Head of caudate nucleus (tissue), 42 donors: Measurements from ENCODE around the gene HPCAL4.

ENCODE experiments used
- DNase-seq, 42 donors: peaks; one replicate each; pipeline versions ENCODE4 v3.0.0 to v3.0.0-alpha.2; 2020 to 2021; ENCODE audit warnings: mixed read lengths in 7 of 42
- intact Hi-C: fragments of 100-400 bp; cut with DNase I; formaldehyde crosslinking; loops from one replicate; pipeline ENCODE4 v1.15.0; 2022

HPCAL4 gene

GRCh38 chr1:39711104-39711965 lies 20.1 kb upstream of the HPCAL4 start:
- DNase-seq = peak in 1 of 42 donors; percentile 31
- intact Hi-C loops = no loop called here

- intact Hi-C loops = no loop called here
- no peak for DNase-seq
Measured at GRCh38 chr1:39707506-39707905, 16.3 kb upstream of the HPCAL4 start.

GRCh38 chr1:39704757-39705156 lies 13.5 kb upstream of the HPCAL4 start:
- intact Hi-C loops = no loop called here
- DNase-seq = no peak

- no peak for DNase-seq
- intact Hi-C loops = no loop called here
Measured at GRCh38 chr1:39701049-39701439, 9.8 kb upstream of the HPCAL4 start.

- intact Hi-C loops = no loop called here
- DNase-seq = no peak
Measured at GRCh38 chr1:39700348-39700747, 9.1 kb upstream of the HPCAL4 start.

- DNase-seq = no peak
- intact Hi-C loops = no loop called here
Measured at GRCh38 chr1:39699419-39699818, 8.2 kb upstream of the HPCAL4 start.

- intact Hi-C loops = no loop called here
- DNase-seq = no peak
Measured at GRCh38 chr1:39698568-39698967, 7.3 kb upstream of the HPCAL4 start.

GRCh38 chr1:39696448-39696847 lies 5.2 kb upstream of the HPCAL4 start:
- intact Hi-C loops = no loop called here
- no peak for DNase-seq

- intact Hi-C loops = no loop called here
- DNase-seq = peak in 1 of 42 donors; percentile 15
Measured at GRCh38 chr1:39695016-39695415, 3.8 kb upstream of the HPCAL4 start.

GRCh38 chr1:39694026-39694425 lies 2.8 kb upstream of the HPCAL4 start:
- intact Hi-C loops = no loop called here
- no peak for DNase-seq

GRCh38 chr1:39692152-39693074 lies 1.2 kb upstream of the HPCAL4 start:
- DNase-seq = peak in 7 of 42 donors; percentile 8 to 47 (median 27)
- intact Hi-C loops = no loop called here

GRCh38 chr1:39690794-39691382 lies 345 bp downstream of the HPCAL4 start:
- intact Hi-C loops = no loop called here
- peak in 1 of 42 donors; percentile 21 for DNase-seq

- intact Hi-C loops = no loop called here
- DNase-seq = no peak
Measured at GRCh38 chr1:39690225-39690624, 1.0 kb downstream of the HPCAL4 start.

- peak in 6 of 42 donors; percentile 5 to 76 (median 33) for DNase-seq
- intact Hi-C loops = no loop called here
Measured at GRCh38 chr1:39689635-39690034, 1.6 kb downstream of the HPCAL4 start.

- DNase-seq = no peak
- intact Hi-C loops = no loop called here
Measured at GRCh38 chr1:39689214-39689613, 2.0 kb downstream of the HPCAL4 start.

GRCh38 chr1:39688706-39689105 lies 2.5 kb downstream of the HPCAL4 start:
- intact Hi-C loops = no loop called here
- no peak for DNase-seq

GRCh38 chr1:39687243-39687642 lies 4.0 kb downstream of the HPCAL4 start:
- intact Hi-C loops = no loop called here
- peak in 39 of 42 donors; percentile 27 to 93 (median 69) for DNase-seq

GRCh38 chr1:39685071-39685470 lies 6.2 kb downstream of the HPCAL4 start:
- intact Hi-C loops = no loop called here

GRCh38 chr1:39684313-39684664 lies 6.9 kb downstream of the HPCAL4 start:
- peak in 7 of 42 donors; percentile 28 to 59 (median 40) for DNase-seq
- intact Hi-C loops = no loop called here

More at GRCh38 chr1:39685071-39685470, 6.2 kb downstream of the HPCAL4 start:
- no peak for DNase-seq
